Fibroblast of skin of right biceps (primary cell): Measurements from ENCODE around the gene ATR.
A peak's percentile ranks its signal among the peaks of the same experiment; 100 is the strongest.
"Not testable (repeated sequence)": the region's sequence is repeated elsewhere in the genome, so short reads cannot be mapped to it uniquely, and the experiment has no call there.

Experiments used
- DNase-seq: peaks from one replicate; pipeline ENCODE4 v3.0.0-alpha.2; 2013

ATR gene

GRCh38 chr3:142592268-142592667 is 13.7 kb upstream of the ATR start:
- DNase-seq: not testable (repeated sequence)

- no peak for DNase-seq
These were observed 10.2 kb upstream of the ATR start for GRCh38 chr3:142588703-142589102.

GRCh38 chr3:142586803-142587406 is 8.4 kb upstream of the ATR start:
- DNase-seq: peak; percentile 74

GRCh38 chr3:142581070-142581469 is 2.5 kb upstream of the ATR start:
- DNase-seq: not testable (repeated sequence)

GRCh38 chr3:142580061-142580423 is 1.5 kb upstream of the ATR start:
- DNase-seq: no peak

GRCh38 chr3:142577696-142578328 is 721 bp downstream of the ATR start:
- peak; percentile 27 for DNase-seq

- no peak for DNase-seq
These were observed 1.7 kb downstream of the ATR start for GRCh38 chr3:142576792-142577191.

- DNase-seq: no peak
These were observed 3.9 kb downstream of the ATR start for GRCh38 chr3:142574665-142575064.

- not testable (repeated sequence) for DNase-seq
These were observed 4.3 kb downstream of the ATR start for GRCh38 chr3:142574223-142574622.

GRCh38 chr3:142569422-142569821 is 9.1 kb downstream of the ATR start:
- DNase-seq: not testable (repeated sequence)

- DNase-seq: no peak
These were observed 10.0 kb downstream of the ATR start for GRCh38 chr3:142568393-142569017.

GRCh38 chr3:142566096-142566495 is 12.4 kb downstream of the ATR start:
- DNase-seq: no peak

GRCh38 chr3:142563496-142563997 is 15.0 kb downstream of the ATR start:
- DNase-seq: no peak

GRCh38 chr3:142560118-142560517 is 18.4 kb downstream of the ATR start:
- no peak for DNase-seq

- no peak for DNase-seq
These were observed 24.8 kb downstream of the ATR start for GRCh38 chr3:142553741-142554140.

GRCh38 chr3:142552579-142552978 is 26.0 kb downstream of the ATR start:
- DNase-seq: not testable (repeated sequence)

- no peak for DNase-seq
These were observed 28.5 kb downstream of the ATR start for GRCh38 chr3:142549986-142550385.

- no peak for DNase-seq
These were observed 35.2 kb downstream of the ATR start for GRCh38 chr3:142543307-142543706.

- DNase-seq: peak; percentile 2
These were observed 36.5 kb downstream of the ATR start for GRCh38 chr3:142542054-142542453.

- DNase-seq: no peak
These were observed 42.0 kb downstream of the ATR start for GRCh38 chr3:142536519-142536918.

GRCh38 chr3:142534543-142534942 is 44.0 kb downstream of the ATR start:
- DNase-seq: no peak

GRCh38 chr3:142530296-142530695 is 48.2 kb downstream of the ATR start:
- DNase-seq: no peak

- no peak for DNase-seq
These were observed 54.5 kb downstream of the ATR start for GRCh38 chr3:142523921-142524566.

- no peak for DNase-seq
These were observed 69.5 kb downstream of the ATR start for GRCh38 chr3:142509079-142509478.
